NT2/D1 (cell line): ENCODE measurements around the gene TMEM61.

Experiments used
- DNase-seq: peaks from one replicate; pipeline ENCODE4 v3.0.0-alpha.2; 2011; ENCODE audit warnings: low read depth, low spot score
- H3K27me3 ChIP-seq: 2 replicates; pipeline ENCODE4 v1.6.0; 2011; ENCODE audit warnings: mild to moderate bottlenecking; ENCODE audit not compliant: insufficient read length, insufficient read depth
- H3K36me3 ChIP-seq: 2 replicates; pipeline ENCODE4 v1.6.1; 2011; ENCODE audit warnings: mild to moderate bottlenecking, low read length, mixed read lengths; ENCODE audit not compliant: insufficient read depth, insufficient read length
- H3K4me1 ChIP-seq: 2 replicates; pipeline ENCODE4 v1.5.1; 2011; ENCODE audit not compliant: insufficient read depth, insufficient read length
- H3K4me3 ChIP-seq: 2 replicates; pipeline ENCODE4 v1.5.1; 2011; ENCODE audit warnings: low read depth; ENCODE audit not compliant: insufficient read length
- H3K9ac ChIP-seq: 2 replicates; pipeline ENCODE4 v1.6.0; 2011; ENCODE audit warnings: low read depth; ENCODE audit not compliant: insufficient read length
- H3K9me3 ChIP-seq: 2 replicates; pipeline ENCODE4 v1.5.1; 2011; ENCODE audit warnings: mild to moderate bottlenecking, low read length; ENCODE audit not compliant: insufficient read depth
- SUZ12 ChIP-seq: IDR thresholded peaks from 2 replicates; pipeline ENCODE4 v1.6.1; 2011; ENCODE audit not compliant: insufficient read length, insufficient read depth; ENCODE audit errors: extremely low read depth
- YY1 ChIP-seq: IDR thresholded peaks from 2 replicates; pipeline ENCODE4 v1.6.1; 2011; ENCODE audit not compliant: insufficient read length, insufficient read depth
- ZNF274 ChIP-seq: IDR thresholded peaks from 2 replicates; pipeline ENCODE4 v1.6.1; 2011; ENCODE audit warnings: mild to moderate bottlenecking, low read depth, low read length

TMEM61 gene

GRCh38 chr1:54971317-54971791, 9.1 kb upstream of the TMEM61 start:
- Histone ChIP-seq H3K4me1 (peaks cover 4% of the 10 kb centered on the region), H3K4me3 (no peak overlapping the region), H3K36me3 (no peaks in the 10 kb centered on the region), H3K27me3 (no peaks in the 10 kb centered on the region), H3K9me3 (no peaks in the 10 kb centered on the region), H3K9ac (no peak overlapping the region)
- DNase-seq, result no peak
- TF ChIP-seq YY1 (no peak), SUZ12 (no peak), ZNF274 (no peak)

GRCh38 chr1:54972436-54972835, 8.0 kb upstream of the TMEM61 start:
- Histone ChIP-seq H3K4me1 (peaks cover 4% of the 10 kb centered on the region), H3K4me3 (no peak overlapping the region), H3K27me3 (no peaks in the 10 kb centered on the region), H3K9me3 (no peaks in the 10 kb centered on the region), H3K9ac (no peak overlapping the region), H3K36me3 (no peaks in the 10 kb centered on the region)
- DNase-seq, result no peak
- TF ChIP-seq YY1 (no peak), ZNF274 (no peak), SUZ12 (no peak)

- peaks cover 11% of the 10 kb centered on the region for H3K4me1 ChIP-seq
- no peak overlapping the region for H3K9ac ChIP-seq
Observed at GRCh38 chr1:54973205-54973921, 7.1 kb upstream of the TMEM61 start.

GRCh38 chr1:54975356-54976108, 4.9 kb upstream of the TMEM61 start:
- no peaks in the 10 kb centered on the region for H3K36me3 ChIP-seq
- peaks cover 20% of the 10 kb centered on the region for H3K27me3 ChIP-seq
- no peak for TF ChIP-seq YY1
- TF ChIP-seq SUZ12, result no peak
- no peak for TF ChIP-seq ZNF274
- no peak overlapping the region for H3K4me3 ChIP-seq
- H3K4me1 ChIP-seq, result peaks cover 21% of the 10 kb centered on the region
- DNase-seq, result no peak
- H3K9me3 ChIP-seq, result no peaks in the 10 kb centered on the region
- H3K9ac ChIP-seq, result no peak overlapping the region

More at GRCh38 chr1:54973205-54973921, 7.1 kb upstream of the TMEM61 start:
- peak; percentile 71 for DNase-seq
- Histone ChIP-seq H3K9me3 (no peaks in the 10 kb centered on the region), H3K36me3 (no peaks in the 10 kb centered on the region), H3K27me3 (no peaks in the 10 kb centered on the region), H3K4me3 (no peak overlapping the region)
- no peak for TF ChIP-seq ZNF274
- no peak for TF ChIP-seq SUZ12
- no peak for TF ChIP-seq YY1

- Histone ChIP-seq H3K36me3 (no peaks in the 10 kb centered on the region), H3K4me1 (peaks cover 21% of the 10 kb centered on the region), H3K9ac (no peak overlapping the region), H3K4me3 (no peak overlapping the region), H3K27me3 (peaks cover 32% of the 10 kb centered on the region), H3K9me3 (no peaks in the 10 kb centered on the region)
- TF ChIP-seq ZNF274 (no peak), SUZ12 (no peak), YY1 (no peak)
- DNase-seq, result no peak
Observed at GRCh38 chr1:54976747-54977146, 3.7 kb upstream of the TMEM61 start.

GRCh38 chr1:54977533-54978297, 2.7 kb upstream of the TMEM61 start:
- H3K36me3 ChIP-seq, result no peaks in the 10 kb centered on the region
- peaks cover 39% of the 10 kb centered on the region for H3K27me3 ChIP-seq
- H3K4me1 ChIP-seq, result peaks cover 21% of the 10 kb centered on the region
- no peak overlapping the region for H3K4me3 ChIP-seq
- no peak overlapping the region for H3K9ac ChIP-seq
- TF ChIP-seq SUZ12, result no peak
- no peak for TF ChIP-seq ZNF274
- TF ChIP-seq YY1, result no peak
- no peak for DNase-seq
- H3K9me3 ChIP-seq, result no peaks in the 10 kb centered on the region

- Histone ChIP-seq H3K9ac (no peak overlapping the region), H3K4me3 (no peak overlapping the region), H3K27me3 (peaks cover 39% of the 10 kb centered on the region), H3K36me3 (no peaks in the 10 kb centered on the region), H3K9me3 (no peaks in the 10 kb centered on the region), H3K4me1 (peaks cover 16% of the 10 kb centered on the region)
- no peak for DNase-seq
- TF ChIP-seq SUZ12 (no peak), ZNF274 (no peak), YY1 (no peak)
Observed at GRCh38 chr1:54978528-54979326, 1.7 kb upstream of the TMEM61 start.
